ENCODE measurements around the gene TMEM187.

Gene TMEM187

GRCh38 chrX:154006947-154007346 is 34.4 kb downstream of the TMEM187 start:
- DNase-seq, result no peak

DNA sequence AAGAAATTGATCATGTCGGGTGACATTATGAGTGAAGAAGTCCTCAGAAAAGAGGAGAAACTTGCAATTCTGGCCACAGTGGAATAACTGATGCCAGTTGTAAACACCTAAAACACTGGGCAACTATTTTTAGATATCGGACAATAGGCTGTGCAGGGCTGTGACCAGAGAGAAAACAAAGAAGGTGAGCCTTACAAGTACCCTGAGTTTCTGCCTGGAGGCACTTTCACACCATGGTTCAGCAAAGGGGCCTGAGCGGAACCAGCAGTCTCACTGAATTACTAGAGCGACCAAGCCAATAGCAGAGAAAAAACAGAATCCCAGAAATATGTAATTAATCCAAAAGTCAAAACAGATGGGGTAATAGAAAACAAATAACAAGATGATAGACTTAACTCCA is 36.0 kb downstream of the TMEM187 start:
- DNase-seq, result no peak

GRCh38 chrX:154010330-154011087 is 38.0 kb downstream of the TMEM187 start:
- DNase-seq, result no peak

- DNase-seq, result no peak
Observed at GRCh38 chrX:154011376-154012335, 39.1 kb downstream of the TMEM187 start.

DNA sequence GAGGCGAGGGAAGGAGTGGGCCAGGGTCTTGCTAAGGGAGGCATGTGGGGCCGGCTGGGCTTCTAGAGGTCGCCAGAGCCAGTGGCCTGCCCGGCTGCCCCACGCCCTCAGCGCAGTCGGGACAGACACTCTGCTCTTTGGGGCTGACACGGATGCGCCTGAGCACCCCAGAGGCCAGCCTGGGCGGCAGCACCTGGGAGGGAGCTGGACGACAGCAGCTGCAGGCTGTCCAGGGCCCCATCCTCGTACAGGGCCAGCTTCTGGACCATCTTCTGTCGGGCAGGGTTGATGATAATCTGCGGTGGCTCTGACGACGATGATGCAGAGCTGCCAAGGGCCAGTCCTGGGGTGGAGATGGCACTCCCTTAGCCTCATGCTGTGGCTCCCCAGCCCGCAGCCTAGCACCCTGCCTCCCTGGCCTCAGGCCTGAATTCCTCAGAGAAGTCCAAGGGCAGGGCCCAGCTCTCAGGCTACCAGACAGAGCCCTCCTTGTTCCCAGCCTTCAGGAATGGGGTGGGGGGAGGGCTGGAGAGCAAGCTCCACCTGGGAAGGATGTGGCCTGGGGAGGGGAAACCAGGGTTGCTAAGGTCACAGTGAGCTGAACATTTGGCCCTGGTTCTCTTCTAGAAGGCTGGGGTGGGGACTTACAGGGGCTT is 39.9 kb downstream of the TMEM187 start:
- no peak for DNase-seq

DNA sequence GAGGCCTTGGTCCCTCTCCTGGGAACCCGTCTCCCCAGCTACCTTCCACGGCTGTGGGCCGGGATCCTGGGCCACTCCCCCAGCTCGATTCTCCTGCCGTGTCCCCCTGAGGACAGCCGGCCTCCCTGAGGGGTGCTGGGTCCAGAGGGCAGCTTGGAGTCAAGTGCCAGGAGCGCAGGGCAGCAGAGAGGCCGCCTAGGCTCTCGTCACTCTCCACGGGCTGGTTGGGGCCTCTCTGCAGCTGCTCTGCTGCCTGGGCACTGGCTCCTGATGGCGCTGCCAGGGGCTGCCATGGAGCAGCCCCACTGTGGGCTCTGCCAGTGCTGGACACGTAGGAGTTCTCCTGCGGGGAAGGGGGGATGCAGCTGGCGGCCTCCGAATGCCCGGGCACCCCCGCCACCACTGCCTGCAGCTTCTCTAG is 40.5 kb downstream of the TMEM187 start:
- no peak for DNase-seq

GRCh38 chrX:154013614-154014360 is 41.2 kb downstream of the TMEM187 start:
- DNase-seq, result peak; percentile 76

DNA sequence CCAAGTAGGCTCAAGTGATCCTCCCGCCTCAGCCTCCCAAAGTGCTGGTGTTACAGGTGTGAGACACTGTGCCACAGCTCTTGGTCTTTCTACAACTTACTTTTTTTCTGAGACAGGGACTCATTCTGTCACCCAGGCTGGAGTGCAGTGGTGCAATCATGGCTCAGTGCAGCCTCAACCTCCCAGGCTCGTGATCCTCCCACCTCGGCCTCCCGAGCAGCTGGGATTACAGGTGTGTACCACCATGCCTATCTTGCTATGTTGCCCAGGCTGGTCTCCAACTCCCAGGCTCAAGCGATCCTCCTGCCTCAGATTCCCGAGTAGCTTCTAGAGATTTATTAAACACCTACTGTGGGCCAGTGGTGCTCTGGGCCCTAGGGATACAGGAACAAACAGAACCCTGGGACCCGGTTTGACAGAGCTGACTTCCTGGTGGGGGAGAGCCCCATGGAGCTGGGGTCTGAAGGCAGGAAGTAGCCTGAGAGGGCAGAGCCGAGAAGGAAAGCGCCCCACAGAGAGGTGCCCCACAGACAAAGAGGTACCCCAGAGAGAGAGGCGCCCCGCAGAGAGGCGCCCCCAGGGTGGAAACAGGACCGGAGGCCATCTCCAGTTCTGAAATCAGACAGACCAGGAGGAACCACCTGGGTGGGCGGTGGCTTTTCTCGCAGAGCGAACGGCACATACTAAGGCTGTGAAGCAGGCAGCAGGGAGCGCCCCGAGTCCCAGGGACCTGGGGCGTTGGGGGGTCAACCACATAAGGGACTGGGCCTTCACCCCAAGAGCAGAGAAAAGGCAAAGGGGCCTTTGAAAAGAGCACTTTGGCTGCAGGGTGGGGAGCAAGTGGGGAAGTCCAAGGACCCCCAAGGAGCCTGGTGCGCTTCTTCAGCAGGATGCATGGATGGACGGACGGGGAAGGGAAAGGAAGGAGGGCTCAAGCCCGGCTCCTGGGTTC is 42.2 kb downstream of the TMEM187 start:
- DNase-seq, result no peak

- DNase-seq, result no peak
Observed at GRCh38 chrX:154015581-154016264, 43.2 kb downstream of the TMEM187 start.

GRCh38 chrX:154016366-154017076 is 44.0 kb downstream of the TMEM187 start:
- DNase-seq, result no peak

GRCh38 chrX:154017766-154018517 is 45.4 kb downstream of the TMEM187 start:
- DNase-seq, result no peak

DNA sequence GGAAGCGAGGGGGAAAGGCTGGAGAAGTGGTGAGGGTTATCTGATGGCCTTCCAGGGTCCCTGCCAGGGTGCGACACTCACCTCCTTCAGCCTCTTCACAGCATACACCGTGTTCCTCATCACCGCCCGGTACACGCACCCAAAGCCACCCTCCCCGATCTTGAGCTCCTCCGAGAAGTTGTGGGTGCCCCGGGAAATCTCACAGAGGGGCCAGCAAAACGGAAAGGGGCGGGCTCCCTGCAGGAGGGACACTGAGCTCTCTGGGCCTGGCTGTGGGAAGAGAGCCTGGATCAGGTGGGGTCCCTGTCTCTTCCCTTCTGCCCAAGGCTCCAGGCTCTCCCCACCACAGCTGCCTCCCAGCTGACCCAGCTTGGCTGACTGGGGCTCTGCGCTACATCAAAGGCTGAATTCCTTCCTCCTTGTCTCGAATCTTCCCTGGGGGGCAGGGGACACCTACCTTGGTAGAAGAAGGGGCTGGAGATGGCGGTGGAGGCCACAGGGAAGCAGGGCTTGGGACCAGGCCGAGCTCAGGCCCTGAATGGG is 46.0 kb downstream of the TMEM187 start:
- DNase-seq, result no peak

GRCh38 chrX:154019061-154019621 is 46.6 kb downstream of the TMEM187 start:
- DNase-seq, result peak; percentile 77

DNA sequence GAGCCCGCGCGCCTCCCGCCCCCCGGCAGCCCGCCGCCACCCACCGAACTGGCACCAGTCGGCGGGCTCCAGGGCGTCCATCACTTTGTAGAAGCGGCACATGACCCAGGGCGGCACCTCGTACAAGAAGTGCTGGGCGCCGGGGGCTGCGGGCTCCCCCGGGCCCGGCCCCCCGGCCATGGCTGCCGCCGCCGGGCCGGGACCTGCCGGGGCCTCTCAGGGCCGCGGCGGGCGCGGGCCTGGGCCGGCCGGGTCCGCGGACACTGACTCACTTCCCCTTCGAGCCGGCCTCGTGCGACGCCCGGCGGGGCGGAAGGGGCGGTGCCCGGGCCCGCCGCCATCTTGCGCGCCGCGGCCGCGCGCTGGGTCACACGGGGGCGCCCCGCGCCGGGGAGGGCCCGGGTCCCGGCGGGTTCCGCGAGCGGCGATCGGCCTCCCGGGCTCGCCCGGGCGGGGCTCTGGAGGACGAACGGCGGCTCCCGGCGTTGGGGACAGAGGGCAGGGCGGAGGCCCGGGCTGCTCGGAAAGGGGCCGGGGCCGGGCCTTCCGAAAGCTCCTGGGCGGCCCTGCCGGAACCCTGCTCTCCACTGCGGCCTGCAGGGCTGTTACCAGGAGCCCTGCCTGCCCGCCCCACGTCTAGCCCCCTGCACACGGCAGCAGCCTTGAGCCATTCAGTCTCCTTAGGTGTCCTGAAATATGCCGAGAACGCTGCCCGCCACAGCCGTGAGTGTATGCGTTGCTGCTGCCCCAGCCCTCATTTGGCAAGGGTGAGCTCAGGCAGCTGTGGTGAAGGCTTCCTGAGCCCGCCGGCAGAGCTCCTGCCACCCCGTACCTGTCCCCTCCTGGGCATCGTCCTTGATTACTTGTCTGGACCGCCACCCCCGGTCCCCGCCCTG is 47.3 kb downstream of the TMEM187 start, which contains the start of gene IRAK1:
Gene IRAK1 (minus strand): TSS at position 270 of the 896 bp plus-strand sequence. CDS start 90 bp downstream, at position 180.
- peak; percentile 83 for DNase-seq

DNA sequence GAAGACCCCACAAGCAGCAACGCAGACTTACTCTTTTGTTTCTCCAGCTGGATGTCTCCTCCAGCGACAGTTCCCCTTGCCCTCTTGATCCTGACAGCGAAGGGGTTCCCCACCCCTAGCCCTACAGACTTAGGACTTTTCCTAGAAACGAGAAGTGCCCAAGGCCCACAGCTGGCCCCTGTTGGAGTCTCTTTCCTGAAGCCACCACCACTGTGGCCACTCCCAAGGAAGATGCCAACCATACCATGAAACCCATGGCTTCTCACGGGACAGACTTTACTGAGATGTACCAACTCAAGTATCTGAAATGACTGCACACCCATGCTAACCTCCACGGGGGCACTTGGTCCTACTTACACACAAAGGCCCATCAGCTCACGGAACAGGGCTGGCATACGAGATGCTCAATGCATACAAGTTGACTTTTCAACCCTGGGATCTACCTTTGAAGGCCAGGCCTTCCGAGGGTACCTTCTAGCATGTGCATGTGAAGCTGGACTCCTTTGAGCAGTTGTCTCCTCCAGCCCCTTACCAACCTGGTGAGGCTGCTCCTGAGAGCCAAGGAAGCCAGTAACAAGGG is 48.1 kb downstream of the TMEM187 start:
- peak; percentile 60 for DNase-seq

GRCh38 chrX:154021131-154021611 is 48.6 kb downstream of the TMEM187 start:
- peak; percentile 70 for DNase-seq

GRCh38 chrX:154022108-154022507 is 49.6 kb downstream of the TMEM187 start:
- DNase-seq, result no peak
